ENCODE data around the gene ARHGAP22. TPM values are rescaled to one million over a fixed set of nuclear protein-coding genes. Genes with fewer than 3 reads are reported as not detected.

Gene ARHGAP22
- total and polyA plus RNA-seq, 2 experiments from 2014 or later, result 4.8 to 10.7 TPM

- TF ChIP-seq CTCF (conservative IDR thresholded peaks at IDR 0.05; ENCODE audit: low read depth in 2 of 2), result no peak
Observed at GRCh38 chr10:48484911-48485310, 120.0 kb downstream of the ARHGAP22 start (continued).

DNA sequence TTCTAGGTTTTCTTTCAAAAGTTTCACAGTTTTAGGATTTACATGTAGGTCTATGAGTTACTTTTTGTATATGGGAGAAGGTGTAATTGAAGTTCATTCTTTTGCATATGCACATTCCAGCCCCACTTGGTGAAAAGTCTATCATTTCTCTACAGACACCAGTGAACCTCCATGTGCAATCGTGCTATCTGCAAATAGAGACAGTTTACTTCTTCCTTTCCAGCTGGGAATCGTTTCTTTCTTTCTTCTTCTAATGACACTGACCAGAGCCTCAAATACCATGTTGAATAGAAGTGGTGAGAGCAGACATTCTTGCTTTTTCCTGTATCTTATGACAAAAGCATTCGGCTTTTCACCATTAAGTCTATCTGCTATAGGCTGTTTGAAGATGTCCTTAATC, 122.7 kb downstream of the ARHGAP22 start:
- H3K9me3 Mint-ChIP-seq, result no peaks in the 10 kb centered on the region
- DNase-seq (ENCODE audit: low spot score), result no peak
- peaks cover 5% of the 10 kb centered on the region for H3K27me3 Mint-ChIP-seq (ENCODE audit: insufficient read depth, low read depth, poor library complexity)
- Histone ChIP-seq H3K4me3 (no peak overlapping the region), H3K79me2 (replicated peaks; ENCODE audit: insufficient read depth) (no peaks in the 10 kb centered on the region), H3K9me2 (ENCODE audit: insufficient read depth) (no peaks in the 10 kb centered on the region), H4K20me1 (replicated peaks; ENCODE audit: insufficient read depth) (no peaks in the 10 kb centered on the region), H3K36me3 (ENCODE audit: insufficient read depth) (no peaks in the 10 kb centered on the region), H3K27ac (ENCODE audit: low read depth) (no peak overlapping the region), H3K4me2 (no peak overlapping the region), H3K27me3 (ENCODE audit: insufficient read depth) (no peaks in the 10 kb centered on the region), H3F3A (replicated peaks; ENCODE audit: low read depth) (no peaks in the 10 kb centered on the region), H2AFZ (no peak overlapping the region), H3K4me1 (ENCODE audit: insufficient read depth) (peaks cover 25% of the 10 kb centered on the region)
- H3K27ac Mint-ChIP-seq, result no peak overlapping the region
- no peak for ATAC-seq
- H3K4me1 Mint-ChIP-seq, result peaks cover 28% of the 10 kb centered on the region
- H3K36me3 Mint-ChIP-seq (ENCODE audit: low read depth), result no peaks in the 10 kb centered on the region
- no peak overlapping the region for H3K4me3 Mint-ChIP-seq
- TF ChIP-seq ZNF462 (CRISPR knock-in tag; IDR thresholded peaks at IDR 0.05), result no peak
- TF ChIP-seq POLR2AphosphoS5 (IDR thresholded peaks at IDR 0.05; ENCODE audit: low read depth), result no peak
- no peak for TF ChIP-seq CTCF (conservative IDR thresholded peaks at IDR 0.05; ENCODE audit: low read depth in 2 of 2)
- TF ChIP-seq, protein P1, sequence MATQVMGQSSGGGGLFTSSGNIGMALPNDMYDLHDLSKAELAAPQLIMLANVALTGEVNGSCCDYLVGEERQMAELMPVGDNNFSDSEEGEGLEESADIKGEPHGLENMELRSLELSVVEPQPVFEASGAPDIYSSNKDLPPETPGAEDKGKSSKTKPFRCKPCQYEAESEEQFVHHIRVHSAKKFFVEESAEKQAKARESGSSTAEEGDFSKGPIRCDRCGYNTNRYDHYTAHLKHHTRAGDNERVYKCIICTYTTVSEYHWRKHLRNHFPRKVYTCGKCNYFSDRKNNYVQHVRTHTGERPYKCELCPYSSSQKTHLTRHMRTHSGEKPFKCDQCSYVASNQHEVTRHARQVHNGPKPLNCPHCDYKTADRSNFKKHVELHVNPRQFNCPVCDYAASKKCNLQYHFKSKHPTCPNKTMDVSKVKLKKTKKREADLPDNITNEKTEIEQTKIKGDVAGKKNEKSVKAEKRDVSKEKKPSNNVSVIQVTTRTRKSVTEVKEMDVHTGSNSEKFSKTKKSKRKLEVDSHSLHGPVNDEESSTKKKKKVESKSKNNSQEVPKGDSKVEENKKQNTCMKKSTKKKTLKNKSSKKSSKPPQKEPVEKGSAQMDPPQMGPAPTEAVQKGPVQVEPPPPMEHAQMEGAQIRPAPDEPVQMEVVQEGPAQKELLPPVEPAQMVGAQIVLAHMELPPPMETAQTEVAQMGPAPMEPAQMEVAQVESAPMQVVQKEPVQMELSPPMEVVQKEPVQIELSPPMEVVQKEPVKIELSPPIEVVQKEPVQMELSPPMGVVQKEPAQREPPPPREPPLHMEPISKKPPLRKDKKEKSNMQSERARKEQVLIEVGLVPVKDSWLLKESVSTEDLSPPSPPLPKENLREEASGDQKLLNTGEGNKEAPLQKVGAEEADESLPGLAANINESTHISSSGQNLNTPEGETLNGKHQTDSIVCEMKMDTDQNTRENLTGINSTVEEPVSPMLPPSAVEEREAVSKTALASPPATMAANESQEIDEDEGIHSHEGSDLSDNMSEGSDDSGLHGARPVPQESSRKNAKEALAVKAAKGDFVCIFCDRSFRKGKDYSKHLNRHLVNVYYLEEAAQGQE (IDR thresholded peaks at IDR 0.05; ENCODE audit: unreplicated experiment), result no peak
- no peak for TF ChIP-seq CREB1 (CRISPR knock-in tag; IDR thresholded peaks at IDR 0.05; ENCODE audit: low read depth)
- no peak for TF ChIP-seq JUNB (IDR thresholded peaks at IDR 0.05; ENCODE audit: unreplicated experiment)
- TF ChIP-seq ZNF114 (CRISPR knock-in tag; IDR thresholded peaks at IDR 0.05), result no peak
- TF ChIP-seq, protein P2, sequence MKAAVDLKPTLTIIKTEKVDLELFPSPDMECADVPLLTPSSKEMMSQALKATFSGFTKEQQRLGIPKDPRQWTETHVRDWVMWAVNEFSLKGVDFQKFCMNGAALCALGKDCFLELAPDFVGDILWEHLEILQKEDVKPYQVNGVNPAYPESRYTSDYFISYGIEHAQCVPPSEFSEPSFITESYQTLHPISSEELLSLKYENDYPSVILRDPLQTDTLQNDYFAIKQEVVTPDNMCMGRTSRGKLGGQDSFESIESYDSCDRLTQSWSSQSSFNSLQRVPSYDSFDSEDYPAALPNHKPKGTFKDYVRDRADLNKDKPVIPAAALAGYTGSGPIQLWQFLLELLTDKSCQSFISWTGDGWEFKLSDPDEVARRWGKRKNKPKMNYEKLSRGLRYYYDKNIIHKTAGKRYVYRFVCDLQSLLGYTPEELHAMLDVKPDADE (IDR thresholded peaks at IDR 0.05), result no peak
- TF ChIP-seq STAT1 (IDR thresholded peaks at IDR 0.05; ENCODE audit: unreplicated experiment), result no peak
- TF ChIP-seq EZH2phosphoT487 (IDR thresholded peaks at IDR 0.05; ENCODE audit: unreplicated experiment), result no peak
- no peak for TF ChIP-seq ZNF331 (CRISPR knock-in tag; IDR thresholded peaks at IDR 0.05; ENCODE audit: low read depth)

Measured in GM23338 (cell line).